PC-9 (cell line): ENCODE results near the gene SEC61B. TPM values are rescaled to one million over a fixed set of nuclear protein-coding genes. Genes with fewer than 3 reads are reported as not detected.

Source experiments
- BruUV-seq: library from RNA; stranded (reverse); fragments of 400-500 nt; replicated peaks from 2 replicates; lab custom pipeline; 2021; lab: Mats Ljungman, UMichigan
- CTCF ChIA-PET: fragments of 300-600 bp; sonication (Branson Sonifier 250); formaldehyde crosslinking; loops from one replicate; lab custom pipeline; 2022; ENCODE audit warnings: antibody characterized with exemption; lab: Charles Lee
- POLR2A ChIA-PET: fragments of 300-600 bp; sonication (Branson Sonifier 250); formaldehyde crosslinking; loops from one replicate; lab custom pipeline; 2022; ENCODE audit warnings: antibody characterized with exemption; ENCODE audit not compliant: unreplicated experiment; lab: Charles Lee
- DNase-seq, 2 experiments: peaks; one replicate each; pipeline versions ENCODE4 v3.0.0 to v3.0.0-alpha.2; 2015 to 2022; ENCODE audit warnings: mixed read lengths in 1 of 2
- H2AFZ ChIP-seq: fragments of 200-600 bp; sonication (generic); 2 replicates; pipeline ENCODE4 v1.8.1; 2017; ENCODE audit warnings: antibody characterized with exemption
- H3F3A ChIP-seq: fragments of 200-600 bp; sonication (generic); 2 replicates; pipeline ENCODE4 v1.8.1; 2017; ENCODE audit warnings: antibody characterized with exemption, mild to moderate bottlenecking, low read depth; ENCODE audit not compliant: insufficient read depth
- H3K27ac ChIP-seq: fragments of 200-600 bp; sonication (generic); 2 replicates; pipeline ENCODE4 v1.6.1; 2016; ENCODE audit warnings: mixed run types
- H3K27me3 ChIP-seq: fragments of 200-600 bp; sonication (generic); 2 replicates; pipeline ENCODE4 v1.6.1; 2016; ENCODE audit warnings: low read depth, mixed run types; ENCODE audit not compliant: insufficient read depth
- H3K36me3 ChIP-seq: fragments of 200-600 bp; sonication (generic); 2 replicates; pipeline ENCODE4 v1.6.1; 2016; ENCODE audit warnings: low read depth, mixed run types
- H3K4me1 ChIP-seq: fragments of 200-600 bp; sonication (generic); replicated peaks from 2 replicates; pipeline ENCODE4 v1.6.1; 2016; ENCODE audit warnings: mixed run types; ENCODE audit not compliant: insufficient read depth
- H3K4me2 ChIP-seq: fragments of 200-600 bp; sonication (generic); 2 replicates; pipeline ENCODE4 v1.6.1; 2017; ENCODE audit warnings: mixed run types
- H3K4me3 ChIP-seq: fragments of 200-600 bp; sonication (generic); 2 replicates; pipeline ENCODE4 v1.6.1; 2016; ENCODE audit warnings: mixed run types
- H3K79me2 ChIP-seq: fragments of 200-600 bp; sonication (generic); 2 replicates; pipeline ENCODE4 v1.6.1; 2017; ENCODE audit warnings: low read depth, mixed run types
- H3K9me2 ChIP-seq: fragments of 200-600 bp; sonication (generic); 2 replicates; pipeline ENCODE4 v1.8.1; 2017; ENCODE audit warnings: mild to moderate bottlenecking; ENCODE audit not compliant: insufficient read depth
- H3K9me3 ChIP-seq: fragments of 200-600 bp; sonication (generic); 2 replicates; pipeline ENCODE4 v1.8.1; 2016; ENCODE audit warnings: low read depth; ENCODE audit not compliant: insufficient read depth
- H4K20me1 ChIP-seq: fragments of 200-600 bp; sonication (generic); 2 replicates; pipeline ENCODE4 v1.8.1; 2017; ENCODE audit not compliant: insufficient read depth
- CTCF ChIP-seq: fragments of 200-600 bp; sonication (generic); conservative IDR thresholded peaks from 2 replicates; pipeline ENCODE4 v1.6.1; 2017; ENCODE audit warnings: mixed run types, antibody characterized with exemption, mild to moderate bottlenecking, moderate library complexity
- EZH2 ChIP-seq: fragments of 200-600 bp; sonication (generic); IDR thresholded peaks from 2 replicates; pipeline ENCODE4 v1.8.0; 2017; ENCODE audit warnings: antibody characterized with exemption, low read depth
- intact Hi-C: fragments of 100-400 bp; cut with micrococcal nuclease; formaldehyde crosslinking; loops from one replicate; pipeline ENCODE4 v1.10.0; 2022; ENCODE audit not compliant: unreplicated experiment
- total RNA-seq: library from RNA; stranded (reverse); gene quantifications from 2 replicates; pipeline ENCODE4 v1.2.3, GENCODE V29; 2021

SEC61B gene
- total RNA-seq, 1 experiment from 2014 or later: 163 TPM

GRCh38 chr9:99176527-99177013 is 45.5 kb upstream of the SEC61B start:
- Histone ChIP-seq H2AFZ (no peak overlapping the region), H3K27ac (no peak overlapping the region), H3K36me3 (no peaks in the 10 kb centered on the region), H3K4me2 (no peak overlapping the region), H3K4me1 (no peaks in the 10 kb centered on the region), H3K27me3 (no peaks in the 10 kb centered on the region), H3K79me2 (no peaks in the 10 kb centered on the region), H3F3A (no peaks in the 10 kb centered on the region), H3K9me3 (no peaks in the 10 kb centered on the region), H3K4me3 (no peak overlapping the region), H3K9me2 (no peaks in the 10 kb centered on the region), H4K20me1 (no peaks in the 10 kb centered on the region)
- DNase-seq: no peak
- intact Hi-C loops: no loop called here
- ChIA-PET POLR2A (no interaction called here), CTCF (no interaction called here)
- no peak for TF ChIP-seq CTCF
- no peak for TF ChIP-seq EZH2
- no TSS peak for BruUV-seq

GRCh38 chr9:99177576-99178366 is 44.3 kb upstream of the SEC61B start:
- H3K36me3 ChIP-seq: no peaks in the 10 kb centered on the region
- H3K4me2 ChIP-seq: no peak overlapping the region
- no peaks in the 10 kb centered on the region for H3K9me3 ChIP-seq
- H3K9me2 ChIP-seq: no peaks in the 10 kb centered on the region
- no peak overlapping the region for H3K4me3 ChIP-seq
- intact Hi-C loops: no loop called here
- H3F3A ChIP-seq: no peaks in the 10 kb centered on the region
- ChIA-PET CTCF (no interaction called here), POLR2A (no interaction called here)
- H3K79me2 ChIP-seq: no peaks in the 10 kb centered on the region
- no peak overlapping the region for H2AFZ ChIP-seq
- no peak overlapping the region for H3K27ac ChIP-seq
- no peaks in the 10 kb centered on the region for H3K4me1 ChIP-seq
- no peak for DNase-seq
- H3K27me3 ChIP-seq: no peaks in the 10 kb centered on the region
- no peak for TF ChIP-seq CTCF
- TF ChIP-seq EZH2: no peak
- H4K20me1 ChIP-seq: no peaks in the 10 kb centered on the region
- BruUV-seq: no TSS peak

GRCh38 chr9:99178912-99179872 is 42.9 kb upstream of the SEC61B start:
- no peaks in the 10 kb centered on the region for H4K20me1 ChIP-seq
- intact Hi-C loops: no loop called here
- BruUV-seq: no TSS peak
- H3K4me3 ChIP-seq: no peak overlapping the region
- H3K36me3 ChIP-seq: no peaks in the 10 kb centered on the region
- TF ChIP-seq EZH2 (no peak), CTCF (no peak)
- no peak overlapping the region for H2AFZ ChIP-seq
- H3K4me1 ChIP-seq: no peaks in the 10 kb centered on the region
- H3K79me2 ChIP-seq: no peaks in the 10 kb centered on the region
- DNase-seq: no peak
- H3K27me3 ChIP-seq: no peaks in the 10 kb centered on the region
- no peak overlapping the region for H3K27ac ChIP-seq
- H3K9me2 ChIP-seq: no peaks in the 10 kb centered on the region
- H3F3A ChIP-seq: no peaks in the 10 kb centered on the region
- CTCF ChIA-PET: no interaction called here
- no peak overlapping the region for H3K4me2 ChIP-seq
- H3K9me3 ChIP-seq: no peaks in the 10 kb centered on the region
- POLR2A ChIA-PET: no interaction called here
